HCT116 (cell line): ENCODE results near the gene DQX1. TPM values are rescaled to one million over a fixed set of nuclear protein-coding genes. Genes with fewer than 3 reads are reported as not detected.

Source experiments
- ATAC-seq: fragments of 200-7000 bp; cut with Tn5 transposase; 2 replicates; pipeline ENCODE4 v1.9.1; 2020; ENCODE audit warnings: mild to moderate bottlenecking, moderate library complexity
- BruUV-seq: library from RNA; stranded (reverse); fragments of 400-500 nt; replicated peaks from 2 replicates; lab custom pipeline; 2021; lab: Mats Ljungman, UMichigan
- CTCF ChIA-PET: fragments of 300-600 bp; sonication (Branson Sonifier 250); formaldehyde crosslinking; loops from one replicate; lab custom pipeline; 2021; ENCODE audit warnings: antibody characterized with exemption; lab: Charles Lee
- POLR2A ChIA-PET: fragments of 300-600, 350-600 bp; sonication (Branson Sonifier 250); formaldehyde crosslinking; loops from one replicate; lab custom pipeline; 2021; ENCODE audit warnings: antibody characterized with exemption; lab: Charles Lee
- RAD21 ChIA-PET, 2 experiments: fragments of 300-600 bp; sonication (Branson Sonifier 250); formaldehyde crosslinking; loops; one replicate each; lab custom pipeline; 2023; ENCODE audit warnings: low total read pairs in 2 of 2; ENCODE audit not compliant: uncharacterized antibody in 2 of 2, unreplicated experiment in 2 of 2, low non-redundant PET in 1 of 2; lab: Charles Lee
- DNase-seq: peaks from one replicate; pipeline ENCODE4 v3.0.0-alpha.2; 2010; ENCODE audit warnings: low read depth, low spot score
- H2AFZ ChIP-seq: fragments of 200-600 bp; shearing (Covaris generic), sonication (generic); 2 replicates; pipeline ENCODE4 v1.6.1; 2017; ENCODE audit warnings: low read depth, mixed run types, mixed read lengths, antibody characterized with exemption, low read length; ENCODE audit not compliant: poor library complexity, severe bottlenecking
- H3K27ac ChIP-seq: 2 replicates; pipeline ENCODE4 v1.5.1; 2012; ENCODE audit warnings: low read depth, low read length
- H3K27me3 ChIP-seq: fragments of 200-600 bp; sonication (generic); 2 replicates; pipeline ENCODE4 v1.6.1; 2016; ENCODE audit warnings: mixed run types, low read length, mixed read lengths; ENCODE audit not compliant: insufficient read depth
- H3K36me3 ChIP-seq, 2 experiments: fragments of 200-500 bp in 1 of 2; fragments of 200-600 bp in 1 of 2; sonication (Bioruptor generic) in 1 of 2; sonication (generic) in 1 of 2; 2 replicates each; pipeline versions ENCODE4 v1.5.1 to v1.6.1; 2014 to 2016; ENCODE audit warnings: low read length in 2 of 2, inconsistent platforms in 1 of 2, mixed read lengths in 1 of 2, mixed run types in 1 of 2; ENCODE audit not compliant: insufficient read depth in 2 of 2, control insufficient read depth in 1 of 2
- H3K4me1 ChIP-seq, 2 experiments: fragments of 200-600 bp in 1 of 2; sonication (generic) in 1 of 2; 2 replicates each; pipeline versions ENCODE4 v1.5.1 to v1.6.1; 2012 to 2017; ENCODE audit warnings: low read length in 2 of 2, inconsistent platforms in 1 of 2, mild to moderate bottlenecking in 1 of 2, mixed read lengths in 1 of 2, mixed run types in 1 of 2, moderate library complexity in 1 of 2; ENCODE audit not compliant: insufficient read depth in 2 of 2, control insufficient read depth in 1 of 2
- H3K4me2 ChIP-seq: fragments of 200-600 bp; sonication (generic); 2 replicates; pipeline ENCODE4 v1.6.1; 2017; ENCODE audit warnings: mixed run types, low read length, mixed read lengths
- H3K4me3 ChIP-seq, 2 experiments: fragments of 200-600 bp in 1 of 2; sonication (generic) in 1 of 2; replicated peaks in 1 of 2; 2 replicates each; pipeline ENCODE4 v1.5.1; 2011 to 2016; ENCODE audit warnings: low read length in 2 of 2, control low read depth in 1 of 2, low read depth in 1 of 2, mild to moderate bottlenecking in 1 of 2, mixed read lengths in 1 of 2, mixed run types in 1 of 2
- H3K79me2 ChIP-seq: fragments of 200-600 bp; sonication (generic); 2 replicates; pipeline ENCODE4 v1.6.1; 2017; ENCODE audit warnings: mild to moderate bottlenecking, mixed run types, low read length, moderate library complexity, mixed read lengths; ENCODE audit not compliant: insufficient read depth
- H3K9ac ChIP-seq: fragments of 200-600 bp; sonication (generic); 2 replicates; pipeline ENCODE4 v1.6.1; 2016; ENCODE audit warnings: low read length, mixed read lengths
- H3K9me2 ChIP-seq: fragments of 200-600 bp; sonication (generic), shearing (Covaris generic); 2 replicates; pipeline ENCODE4 v1.6.1; 2017; ENCODE audit warnings: mixed run types, mild to moderate bottlenecking, moderate library complexity; ENCODE audit not compliant: insufficient read depth
- H3K9me3 ChIP-seq, 2 experiments: fragments of 200-500 bp in 1 of 2; fragments of 200-600 bp in 1 of 2; sonication (Bioruptor generic) in 1 of 2; sonication (generic) in 1 of 2; 2 replicates each; pipeline ENCODE4 v1.6.1; 2014 to 2017; ENCODE audit warnings: low read length in 2 of 2, mixed read lengths in 2 of 2, inconsistent platforms in 1 of 2, low read depth in 1 of 2, mild to moderate bottlenecking in 1 of 2, mixed run types in 1 of 2, moderate library complexity in 1 of 2; ENCODE audit not compliant: control insufficient read depth in 1 of 2, insufficient read depth in 1 of 2
- H4K20me1 ChIP-seq: fragments of 200-600 bp; sonication (generic), shearing (Covaris generic); 2 replicates; pipeline ENCODE4 v1.6.1; 2017; ENCODE audit warnings: mixed run types, mild to moderate bottlenecking, moderate library complexity; ENCODE audit not compliant: insufficient read depth
- CBX3 ChIP-seq: IDR thresholded peaks from 2 replicates; pipeline ENCODE4 v1.6.1; 2012; ENCODE audit warnings: low read depth
- CEBPB ChIP-seq: IDR thresholded peaks from 2 replicates; pipeline ENCODE4 v1.6.1; 2012; ENCODE audit warnings: low read depth
- EZH2 ChIP-seq: fragments of 200-600 bp; sonication (generic); IDR thresholded peaks from 2 replicates; pipeline ENCODE4 v1.6.1; 2017; ENCODE audit warnings: antibody characterized with exemption, mixed run types
- FOSL1 ChIP-seq: IDR thresholded peaks from 2 replicates; pipeline ENCODE4 v1.6.1; 2012; ENCODE audit warnings: low read depth
- JUND ChIP-seq: IDR thresholded peaks from 2 replicates; pipeline ENCODE4 v1.6.1; 2012
- POLR2AphosphoS5 ChIP-seq: IDR thresholded peaks from 2 replicates; pipeline ENCODE4 v1.6.1; 2011; ENCODE audit warnings: mild to moderate bottlenecking, low read depth, low read length, moderate library complexity
- YY1 ChIP-seq: IDR thresholded peaks from 2 replicates; pipeline ENCODE4 v1.6.1; 2011; ENCODE audit warnings: low read length, low read depth, moderate library complexity, mild to moderate bottlenecking; ENCODE audit not compliant: insufficient replicate concordance; ENCODE audit errors: extremely low read depth
- ZBTB33 ChIP-seq: IDR thresholded peaks from 2 replicates; pipeline ENCODE4 v1.6.1; 2011; ENCODE audit warnings: mild to moderate bottlenecking, low read length, moderate library complexity; ENCODE audit not compliant: insufficient replicate concordance; ENCODE audit errors: extremely low read depth
- ZNF274 ChIP-seq: fragments of 200-500 bp; sonication (Bioruptor generic); IDR thresholded peaks from 2 replicates; pipeline ENCODE4 v1.6.1; 2014; ENCODE audit warnings: mild to moderate bottlenecking, low read depth, low read length, inconsistent platforms
- intact Hi-C: fragments of 100-400 bp; cut with micrococcal nuclease; formaldehyde crosslinking; loops from 2 replicates; pipeline ENCODE4 v1.10.0; 2022
- total RNA-seq: library from RNA; stranded (reverse); gene quantifications from one replicate; pipeline ENCODE4 v1.2.1, GENCODE V29; 2021; ENCODE audit not compliant: unreplicated experiment
- TF ChIP-seq, protein P1 (sequence below), 3 experiments: fragments of 200-600 bp in 1 of 3; sonication (generic) in 1 of 3; IDR thresholded peaks in 2 of 3; conservative IDR thresholded peaks in 1 of 3; 2 replicates each; pipeline ENCODE4 v1.5.1; 2012 to 2017; ENCODE audit warnings: low read depth in 2 of 3, low read length in 2 of 3, antibody characterized with exemption in 1 of 3, borderline replicate concordance in 1 of 3, control low read depth in 1 of 3, mild to moderate bottlenecking in 1 of 3, mixed read lengths in 1 of 3, mixed run types in 1 of 3, moderate library complexity in 1 of 3; ENCODE audit not compliant: insufficient read depth in 1 of 3
- TF ChIP-seq, protein P2 (sequence below): IDR thresholded peaks from 2 replicates; pipeline ENCODE4 v1.6.1; 2012; ENCODE audit warnings: low read depth

Gene DQX1
- total RNA-seq, 1 experiment from 2014 or later, result 0.98 TPM

DNA sequence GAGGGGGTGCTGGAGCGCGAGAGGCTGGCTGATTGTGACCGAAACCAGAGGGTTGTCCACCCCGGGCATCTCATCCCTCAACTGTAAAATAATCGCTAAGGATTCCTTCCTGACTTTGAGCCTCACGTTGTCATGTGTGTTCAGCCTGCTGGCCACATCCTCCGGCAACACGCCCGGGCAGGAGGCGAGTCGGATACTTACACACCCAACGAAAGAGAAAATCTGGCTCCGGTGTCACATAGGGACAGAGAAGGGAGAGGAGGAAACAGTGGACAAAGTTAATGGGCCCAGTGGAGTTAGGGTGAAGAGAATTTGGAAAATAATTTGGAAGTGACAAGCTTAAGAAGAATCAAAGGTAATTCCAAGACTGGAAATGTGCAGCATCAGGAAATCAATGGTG, 9.4 kb downstream of the DQX1 start:
- H3K9ac ChIP-seq, result no peak overlapping the region
- no peaks in the 10 kb centered on the region for H3K9me3 ChIP-seq
- BruUV-seq, result no TSS peak
- ChIA-PET CTCF (no interaction called here), POLR2A (no interaction called here), RAD21 (no interaction called here)
- no peaks in the 10 kb centered on the region for H3K27me3 ChIP-seq
- H3K9me2 ChIP-seq, result no peaks in the 10 kb centered on the region
- no peak overlapping the region for H2AFZ ChIP-seq
- H4K20me1 ChIP-seq, result no peaks in the 10 kb centered on the region
- DNase-seq, result no peak
- intact Hi-C loops, result no loop called here
- no peak overlapping the region for H3K4me2 ChIP-seq
- ATAC-seq, result no peak
- H3K79me2 ChIP-seq, result no peaks in the 10 kb centered on the region
- H3K36me3 ChIP-seq, result no peaks in the 10 kb centered on the region
- H3K27ac ChIP-seq, result no peak overlapping the region
- TF ChIP-seq, protein P1, sequence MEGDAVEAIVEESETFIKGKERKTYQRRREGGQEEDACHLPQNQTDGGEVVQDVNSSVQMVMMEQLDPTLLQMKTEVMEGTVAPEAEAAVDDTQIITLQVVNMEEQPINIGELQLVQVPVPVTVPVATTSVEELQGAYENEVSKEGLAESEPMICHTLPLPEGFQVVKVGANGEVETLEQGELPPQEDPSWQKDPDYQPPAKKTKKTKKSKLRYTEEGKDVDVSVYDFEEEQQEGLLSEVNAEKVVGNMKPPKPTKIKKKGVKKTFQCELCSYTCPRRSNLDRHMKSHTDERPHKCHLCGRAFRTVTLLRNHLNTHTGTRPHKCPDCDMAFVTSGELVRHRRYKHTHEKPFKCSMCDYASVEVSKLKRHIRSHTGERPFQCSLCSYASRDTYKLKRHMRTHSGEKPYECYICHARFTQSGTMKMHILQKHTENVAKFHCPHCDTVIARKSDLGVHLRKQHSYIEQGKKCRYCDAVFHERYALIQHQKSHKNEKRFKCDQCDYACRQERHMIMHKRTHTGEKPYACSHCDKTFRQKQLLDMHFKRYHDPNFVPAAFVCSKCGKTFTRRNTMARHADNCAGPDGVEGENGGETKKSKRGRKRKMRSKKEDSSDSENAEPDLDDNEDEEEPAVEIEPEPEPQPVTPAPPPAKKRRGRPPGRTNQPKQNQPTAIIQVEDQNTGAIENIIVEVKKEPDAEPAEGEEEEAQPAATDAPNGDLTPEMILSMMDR (IDR thresholded peaks at IDR 0.05 in 2 of 3, conservative IDR thresholded peaks at IDR 0.05 in 1 of 3; ENCODE audit: borderline replicate concordance in 1 of 3, insufficient read depth in 1 of 3, low read depth in 2 of 3, low read length in 2 of 3), result no peak
- TF ChIP-seq YY1 (no peak), ZNF274 (no peak)
- no peaks in the 10 kb centered on the region for H3K4me1 ChIP-seq
- no peak overlapping the region for H3K4me3 ChIP-seq

GRCh38 chr2:74515981-74516633, 9.9 kb downstream of the DQX1 start:
- Histone ChIP-seq H3K36me3 (no peaks in the 10 kb centered on the region), H3K4me3 (no peak overlapping the region), H3K27ac (no peak overlapping the region), H3K27me3 (no peaks in the 10 kb centered on the region), H3K4me2 (no peak overlapping the region), H3K9me2 (no peaks in the 10 kb centered on the region), H3K4me1 (no peaks in the 10 kb centered on the region), H4K20me1 (no peaks in the 10 kb centered on the region), H2AFZ (no peak overlapping the region), H3K9ac (no peak overlapping the region), H3K9me3 (no peaks in the 10 kb centered on the region), H3K79me2 (no peaks in the 10 kb centered on the region)
- BruUV-seq, result no TSS peak
- TF ChIP-seq ZBTB33 (no peak), CEBPB (no peak), CBX3 (no peak), EZH2 (no peak), POLR2AphosphoS5 (no peak), FOSL1 (no peak), JUND (no peak)
- TF ChIP-seq, protein P2, sequence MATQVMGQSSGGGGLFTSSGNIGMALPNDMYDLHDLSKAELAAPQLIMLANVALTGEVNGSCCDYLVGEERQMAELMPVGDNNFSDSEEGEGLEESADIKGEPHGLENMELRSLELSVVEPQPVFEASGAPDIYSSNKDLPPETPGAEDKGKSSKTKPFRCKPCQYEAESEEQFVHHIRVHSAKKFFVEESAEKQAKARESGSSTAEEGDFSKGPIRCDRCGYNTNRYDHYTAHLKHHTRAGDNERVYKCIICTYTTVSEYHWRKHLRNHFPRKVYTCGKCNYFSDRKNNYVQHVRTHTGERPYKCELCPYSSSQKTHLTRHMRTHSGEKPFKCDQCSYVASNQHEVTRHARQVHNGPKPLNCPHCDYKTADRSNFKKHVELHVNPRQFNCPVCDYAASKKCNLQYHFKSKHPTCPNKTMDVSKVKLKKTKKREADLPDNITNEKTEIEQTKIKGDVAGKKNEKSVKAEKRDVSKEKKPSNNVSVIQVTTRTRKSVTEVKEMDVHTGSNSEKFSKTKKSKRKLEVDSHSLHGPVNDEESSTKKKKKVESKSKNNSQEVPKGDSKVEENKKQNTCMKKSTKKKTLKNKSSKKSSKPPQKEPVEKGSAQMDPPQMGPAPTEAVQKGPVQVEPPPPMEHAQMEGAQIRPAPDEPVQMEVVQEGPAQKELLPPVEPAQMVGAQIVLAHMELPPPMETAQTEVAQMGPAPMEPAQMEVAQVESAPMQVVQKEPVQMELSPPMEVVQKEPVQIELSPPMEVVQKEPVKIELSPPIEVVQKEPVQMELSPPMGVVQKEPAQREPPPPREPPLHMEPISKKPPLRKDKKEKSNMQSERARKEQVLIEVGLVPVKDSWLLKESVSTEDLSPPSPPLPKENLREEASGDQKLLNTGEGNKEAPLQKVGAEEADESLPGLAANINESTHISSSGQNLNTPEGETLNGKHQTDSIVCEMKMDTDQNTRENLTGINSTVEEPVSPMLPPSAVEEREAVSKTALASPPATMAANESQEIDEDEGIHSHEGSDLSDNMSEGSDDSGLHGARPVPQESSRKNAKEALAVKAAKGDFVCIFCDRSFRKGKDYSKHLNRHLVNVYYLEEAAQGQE, result no peak
- ATAC-seq (0 out of 2 replicates have a peak, but pooled peaks have one; percentile 37), DNase-seq (no peak)
- intact Hi-C loops, result no loop called here
- POLR2A ChIA-PET, result no interaction called here
- CTCF ChIA-PET, result no interaction called here
- RAD21 ChIA-PET, result no interaction called here
